PC-9 (cell line): ENCODE measurements around the gene THSD1.
"Not testable (repeated sequence)": the region's sequence is repeated elsewhere in the genome, so short reads cannot be mapped to it uniquely, and the experiment has no call there.

Experiments
- EZH2 ChIP-seq: fragments of 200-600 bp; sonication (generic); IDR thresholded peaks from 2 replicates; pipeline ENCODE4 v1.8.0; 2017; ENCODE audit warnings: antibody characterized with exemption, low read depth
- TF ChIP-seq, protein P1 (sequence below): fragments of 200-600 bp; sonication (generic); conservative IDR thresholded peaks from 2 replicates; pipeline ENCODE4 v1.6.1; 2017; ENCODE audit warnings: mixed run types, antibody characterized with exemption, mild to moderate bottlenecking, moderate library complexity

DNA sequence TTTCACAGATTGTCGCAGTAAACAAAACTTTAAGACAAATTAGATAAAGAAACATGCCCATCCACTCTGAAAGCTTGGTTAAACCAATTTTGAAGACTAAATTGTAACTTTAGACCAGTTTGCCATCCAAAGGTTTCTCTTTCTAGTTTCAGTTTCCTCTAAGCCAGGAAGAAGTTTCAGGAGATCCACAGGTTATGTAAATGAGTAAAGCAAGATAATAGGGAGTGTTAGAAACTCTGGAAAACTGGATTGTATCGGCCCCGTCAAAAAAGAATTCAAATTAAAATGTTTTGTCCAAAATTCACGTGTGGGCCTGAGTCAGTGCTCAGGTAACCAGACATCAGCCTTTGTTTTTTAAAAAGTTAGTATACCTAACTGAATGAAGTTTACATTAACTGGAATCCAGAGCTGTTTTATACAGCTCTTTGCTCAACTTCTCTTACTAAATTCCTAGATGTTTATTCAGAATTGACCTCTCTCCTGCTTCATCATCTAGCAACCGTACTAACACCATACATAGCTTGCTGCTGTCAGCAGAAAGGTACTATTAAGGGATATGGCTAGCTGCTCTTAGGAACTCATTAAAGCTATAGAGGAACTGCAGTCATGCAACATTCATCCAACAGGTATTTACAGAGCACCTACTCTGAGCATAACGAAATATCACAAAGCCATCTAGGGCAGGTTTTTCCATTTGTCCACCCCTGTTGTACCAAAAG lies 43.6 kb downstream of the THSD1 start:
- not testable (repeated sequence) for TF ChIP-seq EZH2
- TF ChIP-seq, protein P1, sequence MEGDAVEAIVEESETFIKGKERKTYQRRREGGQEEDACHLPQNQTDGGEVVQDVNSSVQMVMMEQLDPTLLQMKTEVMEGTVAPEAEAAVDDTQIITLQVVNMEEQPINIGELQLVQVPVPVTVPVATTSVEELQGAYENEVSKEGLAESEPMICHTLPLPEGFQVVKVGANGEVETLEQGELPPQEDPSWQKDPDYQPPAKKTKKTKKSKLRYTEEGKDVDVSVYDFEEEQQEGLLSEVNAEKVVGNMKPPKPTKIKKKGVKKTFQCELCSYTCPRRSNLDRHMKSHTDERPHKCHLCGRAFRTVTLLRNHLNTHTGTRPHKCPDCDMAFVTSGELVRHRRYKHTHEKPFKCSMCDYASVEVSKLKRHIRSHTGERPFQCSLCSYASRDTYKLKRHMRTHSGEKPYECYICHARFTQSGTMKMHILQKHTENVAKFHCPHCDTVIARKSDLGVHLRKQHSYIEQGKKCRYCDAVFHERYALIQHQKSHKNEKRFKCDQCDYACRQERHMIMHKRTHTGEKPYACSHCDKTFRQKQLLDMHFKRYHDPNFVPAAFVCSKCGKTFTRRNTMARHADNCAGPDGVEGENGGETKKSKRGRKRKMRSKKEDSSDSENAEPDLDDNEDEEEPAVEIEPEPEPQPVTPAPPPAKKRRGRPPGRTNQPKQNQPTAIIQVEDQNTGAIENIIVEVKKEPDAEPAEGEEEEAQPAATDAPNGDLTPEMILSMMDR = not testable (repeated sequence)
